Smooth muscle cell (in vitro differentiated cells): ENCODE results near the gene FPR1. TPM values are rescaled to one million over a fixed set of nuclear protein-coding genes. Genes with fewer than 3 reads are reported as not detected.

Source experiments
- DNase-seq: peaks from one replicate; lab custom pipeline; 2025; ENCODE audit not compliant: unreplicated experiment; lab: John Stamatoyannopoulos, UW
- H2AFZ ChIP-seq: fragments of 200-600 bp; sonication (generic); 2 replicates; pipeline ENCODE4 v1.6.0; 2016; ENCODE audit warnings: antibody characterized with exemption, low read depth, mild to moderate bottlenecking
- H3F3A ChIP-seq: fragments of 200-600 bp; sonication (generic); 2 replicates; pipeline ENCODE4 v1.6.0; 2017; ENCODE audit warnings: antibody characterized with exemption, low read depth
- H3K27ac ChIP-seq: fragments of 200-600 bp; sonication (generic); 2 replicates; pipeline ENCODE4 v1.5.1; 2016; ENCODE audit warnings: low read depth, mild to moderate bottlenecking
- H3K27me3 ChIP-seq: fragments of 200-600 bp; sonication (generic); 2 replicates; pipeline ENCODE4 v1.6.1; 2016; ENCODE audit warnings: low read depth, mild to moderate bottlenecking
- H3K36me3 ChIP-seq: fragments of 200-600 bp; sonication (generic); 2 replicates; pipeline ENCODE4 v1.5.1; 2016; ENCODE audit warnings: low read depth
- H3K4me1 ChIP-seq: fragments of 200-600 bp; sonication (generic); 2 replicates; pipeline ENCODE4 v1.5.1; 2016; ENCODE audit warnings: low read depth
- H3K4me2 ChIP-seq: fragments of 200-600 bp; sonication (generic); 2 replicates; pipeline ENCODE4 v1.6.0; 2016; ENCODE audit warnings: mild to moderate bottlenecking
- H3K4me3 ChIP-seq: fragments of 200-600 bp; sonication (generic); 2 replicates; pipeline ENCODE4 v1.5.1; 2016; ENCODE audit warnings: mild to moderate bottlenecking
- H3K79me2 ChIP-seq: fragments of 200-600 bp; sonication (generic); 2 replicates; pipeline ENCODE4 v1.6.0; 2016; ENCODE audit warnings: low read depth, mild to moderate bottlenecking
- H3K9ac ChIP-seq: fragments of 200-600 bp; sonication (generic); 2 replicates; pipeline ENCODE4 v1.6.0; 2016; ENCODE audit warnings: low read depth
- H3K9me3 ChIP-seq: fragments of 200-600 bp; sonication (generic); replicated peaks from 2 replicates; pipeline ENCODE4 v1.5.1; 2016; ENCODE audit warnings: low read depth
- H4K20me1 ChIP-seq: fragments of 200-600 bp; sonication (generic); 2 replicates; pipeline ENCODE4 v1.6.0; 2016; ENCODE audit warnings: low read depth
- WGBS: methylation state at CpG from one replicate; pipeline ENCODE4 v1.1.7; 2016; ENCODE audit warnings: low lambda C conversion rate; 5-methylcytosine and 5-hydroxymethylcytosine counted together
- polyA plus RNA-seq: library from polyadenylated mRNA; unstranded; fragments of >200 nt; fragmentation: Nextera tagmentation; extraction: Ambion mirVana; gene quantifications from 2 replicates; pipeline ENCODE4 v1.2.1, GENCODE V29; 2016
- total RNA-seq: library from RNA; depleted of rRNA; stranded (reverse); fragments of >200 nt; gene quantifications from 2 replicates; pipeline ENCODE4 v1.2.3, GENCODE V29; 2014
- TF ChIP-seq, protein P1 (sequence below): fragments of 200-600 bp; sonication (generic); IDR thresholded peaks from 2 replicates; pipeline ENCODE4 v1.5.1; 2017; ENCODE audit warnings: borderline replicate concordance, mild to moderate bottlenecking, antibody characterized with exemption; ENCODE audit not compliant: insufficient read depth, poor library complexity, severe bottlenecking

Gene FPR1
- total and polyA plus RNA-seq, 2 experiments from 2014 or later: not detected

DNA sequence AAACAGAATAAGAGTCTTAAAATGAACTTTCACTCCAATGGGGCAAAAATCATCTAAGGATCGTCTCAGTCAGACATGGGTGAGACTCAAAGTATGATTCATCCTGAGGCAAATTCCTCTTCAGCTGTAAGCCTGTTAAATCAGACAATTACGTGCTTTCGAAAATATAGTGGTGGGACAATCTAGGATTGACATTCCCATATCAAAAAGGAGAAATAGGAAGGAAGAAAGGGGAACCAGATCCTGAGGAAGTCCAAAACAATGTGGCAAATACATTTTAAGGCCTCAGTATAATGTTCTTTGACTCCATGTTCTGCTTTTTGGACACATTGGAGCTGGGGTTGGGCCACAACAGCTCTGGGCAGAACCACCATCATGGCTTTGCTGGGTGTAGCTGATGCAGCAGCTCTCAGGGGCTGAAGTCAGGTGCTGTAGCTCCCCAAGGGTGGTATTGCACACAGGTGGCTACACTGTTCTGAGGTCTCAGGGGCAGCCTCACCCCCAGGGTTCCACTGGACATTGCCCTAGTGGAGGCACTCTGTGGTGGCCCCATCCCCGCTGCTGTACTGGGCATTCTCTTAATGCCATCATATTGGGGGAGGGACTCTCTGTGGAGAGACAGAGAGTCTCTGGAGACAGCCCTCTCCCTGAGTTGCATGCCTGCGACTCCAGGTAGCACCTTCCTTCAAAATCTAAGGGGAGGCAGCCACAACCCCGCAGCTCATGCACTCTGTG, 37.5 kb upstream of the FPR1 start:
- TF ChIP-seq, protein P1, sequence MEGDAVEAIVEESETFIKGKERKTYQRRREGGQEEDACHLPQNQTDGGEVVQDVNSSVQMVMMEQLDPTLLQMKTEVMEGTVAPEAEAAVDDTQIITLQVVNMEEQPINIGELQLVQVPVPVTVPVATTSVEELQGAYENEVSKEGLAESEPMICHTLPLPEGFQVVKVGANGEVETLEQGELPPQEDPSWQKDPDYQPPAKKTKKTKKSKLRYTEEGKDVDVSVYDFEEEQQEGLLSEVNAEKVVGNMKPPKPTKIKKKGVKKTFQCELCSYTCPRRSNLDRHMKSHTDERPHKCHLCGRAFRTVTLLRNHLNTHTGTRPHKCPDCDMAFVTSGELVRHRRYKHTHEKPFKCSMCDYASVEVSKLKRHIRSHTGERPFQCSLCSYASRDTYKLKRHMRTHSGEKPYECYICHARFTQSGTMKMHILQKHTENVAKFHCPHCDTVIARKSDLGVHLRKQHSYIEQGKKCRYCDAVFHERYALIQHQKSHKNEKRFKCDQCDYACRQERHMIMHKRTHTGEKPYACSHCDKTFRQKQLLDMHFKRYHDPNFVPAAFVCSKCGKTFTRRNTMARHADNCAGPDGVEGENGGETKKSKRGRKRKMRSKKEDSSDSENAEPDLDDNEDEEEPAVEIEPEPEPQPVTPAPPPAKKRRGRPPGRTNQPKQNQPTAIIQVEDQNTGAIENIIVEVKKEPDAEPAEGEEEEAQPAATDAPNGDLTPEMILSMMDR: no peak
- Histone ChIP-seq H3K4me2 (no peak overlapping the region), H3K4me1 (no peaks in the 10 kb centered on the region), H3K36me3 (no peaks in the 10 kb centered on the region), H3F3A (no peaks in the 10 kb centered on the region), H3K9me3 (no peaks in the 10 kb centered on the region), H3K27me3 (no peaks in the 10 kb centered on the region), H3K4me3 (no peak overlapping the region), H3K9ac (no peak overlapping the region), H2AFZ (no peak overlapping the region), H4K20me1 (no peaks in the 10 kb centered on the region), H3K79me2 (no peaks in the 10 kb centered on the region), H3K27ac (no peak overlapping the region)
- no peak for DNase-seq
- WGBS: 77% methylated on average over 6 of the region's 6 CpGs

DNA sequence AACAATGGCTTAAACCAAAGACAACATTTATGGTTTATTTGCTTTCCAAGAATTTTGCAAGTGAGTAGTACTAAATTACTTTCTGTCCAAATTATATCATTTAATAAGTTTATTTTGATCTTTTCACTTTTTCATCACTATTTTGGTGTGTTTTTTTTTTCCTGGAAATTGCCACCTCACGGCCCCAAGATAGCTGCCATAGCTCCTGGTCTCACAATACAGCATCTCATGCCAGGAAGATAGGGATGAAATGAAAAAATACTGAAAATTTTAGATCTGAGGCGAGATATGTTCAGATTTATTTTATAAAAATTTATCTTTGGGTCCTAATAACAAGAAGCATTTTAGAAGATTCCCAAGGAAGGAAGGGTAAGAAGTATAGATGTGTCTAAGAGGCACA, 36.4 kb upstream of the FPR1 start:
- Histone ChIP-seq H3K27ac (no peak overlapping the region), H2AFZ (no peak overlapping the region), H4K20me1 (no peaks in the 10 kb centered on the region), H3K36me3 (no peaks in the 10 kb centered on the region), H3K27me3 (no peaks in the 10 kb centered on the region), H3K4me1 (no peaks in the 10 kb centered on the region), H3K4me3 (no peak overlapping the region), H3K9ac (no peak overlapping the region), H3K79me2 (no peaks in the 10 kb centered on the region), H3K4me2 (no peak overlapping the region), H3F3A (no peaks in the 10 kb centered on the region), H3K9me3 (no peaks in the 10 kb centered on the region)
- TF ChIP-seq, protein P1: no peak
- no peak for DNase-seq
- WGBS: 67% methylated on average over 2 of the region's 2 CpGs

DNA sequence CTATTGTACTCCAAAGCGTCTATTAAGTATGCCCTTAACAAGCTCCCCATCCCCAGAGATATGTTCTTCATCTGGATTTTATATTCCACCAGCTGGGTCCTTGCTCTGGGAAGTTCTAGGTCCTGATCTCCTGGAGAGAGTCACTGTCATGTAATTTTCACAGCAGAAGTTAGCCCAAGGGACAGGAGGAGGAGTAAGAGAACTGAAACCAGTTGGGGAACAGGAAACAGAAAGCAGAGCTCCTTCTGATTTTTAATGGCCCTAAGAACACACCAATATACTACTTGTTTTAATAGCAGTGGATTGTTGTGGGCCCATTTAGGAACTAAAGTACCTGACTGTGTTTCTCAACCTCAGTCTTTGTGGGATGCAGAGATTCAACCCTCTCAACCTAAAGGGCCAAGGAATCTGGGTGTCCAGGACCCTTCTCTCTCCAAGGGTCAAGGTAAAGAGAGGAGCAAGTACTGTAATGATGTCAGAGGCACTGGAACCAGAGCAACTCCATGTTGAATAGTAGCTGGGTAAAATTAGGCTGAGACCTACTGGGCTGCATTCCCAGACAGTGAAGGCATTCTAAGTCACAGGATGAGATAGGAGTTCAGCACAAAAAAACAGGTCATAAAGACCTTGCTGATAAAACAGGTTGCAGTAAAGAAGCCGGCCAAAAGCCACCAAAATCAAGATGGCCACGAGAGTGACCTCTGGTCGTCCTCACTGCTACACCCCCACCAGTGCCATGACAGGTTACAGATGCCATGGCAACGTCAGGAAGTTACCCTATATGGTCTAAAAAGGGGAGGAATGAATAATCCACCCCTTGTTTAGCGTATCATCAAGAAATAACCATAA, 35.2 kb upstream of the FPR1 start:
- Histone ChIP-seq H3K36me3 (no peaks in the 10 kb centered on the region), H3K9ac (no peak overlapping the region), H3K4me1 (no peaks in the 10 kb centered on the region), H3K79me2 (no peaks in the 10 kb centered on the region), H2AFZ (no peak overlapping the region), H3K27ac (no peak overlapping the region), H3K4me2 (no peak overlapping the region), H3K27me3 (no peaks in the 10 kb centered on the region), H3F3A (no peaks in the 10 kb centered on the region), H4K20me1 (no peaks in the 10 kb centered on the region), H3K9me3 (no peaks in the 10 kb centered on the region), H3K4me3 (no peak overlapping the region)
- DNase-seq: no peak
- TF ChIP-seq, protein P1: no peak
- WGBS: 58% methylated on average over 6 of the region's 6 CpGs
